Stimulated activated naive B cell treated with anti-CD40 and anti-IgM and Interleukin-4, amounts not matched to agents 10 μg/mL and 1 μg/mL and 100 μg/mL, for 72 hours (primary cell): ENCODE measurements around the gene TINCR.

ENCODE experiments used
- ATAC-seq, 2 donors: fragments of 150-1000 bp; cut with Tn5 transposase; replicated peaks; 2 replicates each; pipeline ENCODE4 v1.10.0; 2021; ENCODE audit warnings: moderate library complexity in 1 of 2
- DNase-seq: peaks from one replicate; pipeline ENCODE4 v3.0.0; 2021
- H3K27ac Mint-ChIP-seq: one replicate; pipeline ENCODE4 v1.8.0; 2022; ENCODE audit warnings: mild to moderate bottlenecking, mixed read lengths
- H3K27me3 Mint-ChIP-seq, 2 donors: one replicate each; pipeline ENCODE4 v1.8.0; 2022; ENCODE audit warnings: mixed read lengths in 2 of 2
- H3K36me3 Mint-ChIP-seq, 2 donors: one replicate each; pipeline ENCODE4 v1.8.0; 2022; ENCODE audit warnings: mixed read lengths in 2 of 2, mild to moderate bottlenecking in 1 of 2
- H3K4me1 Mint-ChIP-seq, 2 donors: one replicate each; pipeline ENCODE4 v1.8.0; 2022; ENCODE audit warnings: mixed read lengths in 2 of 2, mild to moderate bottlenecking in 1 of 2
- H3K4me3 Mint-ChIP-seq, 2 donors: one replicate each; pipeline ENCODE4 v1.8.0; 2022; ENCODE audit warnings: mild to moderate bottlenecking in 2 of 2, mixed read lengths in 2 of 2, moderate library complexity in 1 of 2
- H3K9me3 Mint-ChIP-seq, 2 donors: one replicate each; pipeline ENCODE4 v1.8.0; 2022; ENCODE audit warnings: mixed read lengths in 2 of 2, mild to moderate bottlenecking in 1 of 2

TINCR gene

DNA sequence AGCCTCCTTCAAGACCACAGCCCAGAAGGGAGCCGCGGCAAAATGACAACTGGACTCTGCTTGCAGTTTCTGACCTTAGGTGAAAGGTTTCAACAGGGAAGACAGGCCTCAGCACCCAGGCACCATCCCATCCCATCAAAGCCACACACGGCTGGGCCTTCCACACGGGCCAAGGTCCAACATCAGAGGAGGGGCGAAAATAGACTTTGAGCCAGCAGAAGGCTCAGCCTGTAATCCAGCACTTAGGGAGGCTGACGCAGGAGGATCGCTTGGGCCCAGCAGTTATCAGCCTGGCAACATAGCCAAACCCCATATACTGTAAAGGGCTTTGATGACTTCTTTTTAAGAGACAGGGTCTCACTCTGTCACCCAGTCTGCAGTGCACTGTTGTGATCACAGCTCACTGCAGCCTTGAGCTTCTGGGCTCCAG lies 26.8 kb upstream of the TINCR start:
- Mint-ChIP-seq H3K4me3 (no peak overlapping the region), H3K4me1 (peaks cover 0 to 10% of the 10 kb centered on the region in 2 donors), H3K27ac (peak overlapping the region; percentile 65), H3K27me3 (no peaks in the 10 kb centered on the region), H3K9me3 (no peaks in the 10 kb centered on the region), H3K36me3 (peaks cover 46 to 56% of the 10 kb centered on the region in 2 donors)
- ATAC-seq, result no peak
- DNase-seq, result no peak

DNA sequence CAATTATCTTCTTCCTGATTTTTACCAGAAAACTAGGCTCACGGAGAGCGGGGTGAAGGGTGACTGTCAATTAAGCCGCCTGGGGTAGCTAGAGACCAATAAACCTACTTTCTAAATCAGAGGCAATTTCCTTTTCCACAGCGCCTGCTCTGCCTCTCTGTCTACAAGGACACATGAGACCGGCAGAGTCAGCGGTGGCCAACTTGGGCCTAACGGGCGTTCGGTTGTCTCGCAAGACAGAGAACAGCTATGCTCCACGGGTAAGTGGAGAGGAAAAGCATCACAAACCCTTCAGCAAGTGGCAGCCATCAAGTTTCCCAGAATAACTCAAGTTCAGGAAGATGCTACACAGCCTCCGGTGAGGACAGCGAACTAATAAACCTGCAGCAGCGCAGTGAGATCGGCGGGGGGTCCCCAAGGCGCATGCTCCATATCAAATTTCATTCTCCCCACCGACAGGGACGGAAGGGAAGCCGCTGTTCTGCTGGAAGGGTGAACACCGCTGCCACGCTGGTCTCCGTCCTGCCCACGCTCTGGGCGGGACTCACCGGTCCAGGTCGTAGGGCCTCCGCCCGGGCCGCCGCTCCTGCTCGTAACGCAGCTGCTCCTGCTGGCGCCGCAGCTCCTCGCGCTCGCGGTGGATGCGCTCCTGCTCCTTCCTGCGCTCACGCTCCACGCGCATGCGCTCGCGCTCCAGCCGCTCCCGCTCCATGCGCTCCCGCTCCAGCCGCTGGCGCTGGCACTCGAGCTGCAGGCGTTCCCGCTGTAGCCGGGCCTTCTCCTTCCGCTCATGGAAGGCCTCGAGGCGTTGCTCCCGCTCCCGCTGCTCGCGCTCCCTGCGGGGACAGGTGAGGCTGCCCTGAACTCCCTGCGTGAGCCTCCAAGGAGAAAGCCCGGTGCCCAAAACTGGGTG lies 25.8 kb upstream of the TINCR start:
- Mint-ChIP-seq H3K4me1 (peaks cover 2 to 10% of the 10 kb centered on the region in 2 donors), H3K4me3 (no peak overlapping the region), H3K9me3 (no peaks in the 10 kb centered on the region), H3K36me3 (peaks cover 45 to 55% of the 10 kb centered on the region in 2 donors), H3K27ac (no peak overlapping the region), H3K27me3 (no peaks in the 10 kb centered on the region)
- ATAC-seq (no peak), DNase-seq (no peak)

DNA sequence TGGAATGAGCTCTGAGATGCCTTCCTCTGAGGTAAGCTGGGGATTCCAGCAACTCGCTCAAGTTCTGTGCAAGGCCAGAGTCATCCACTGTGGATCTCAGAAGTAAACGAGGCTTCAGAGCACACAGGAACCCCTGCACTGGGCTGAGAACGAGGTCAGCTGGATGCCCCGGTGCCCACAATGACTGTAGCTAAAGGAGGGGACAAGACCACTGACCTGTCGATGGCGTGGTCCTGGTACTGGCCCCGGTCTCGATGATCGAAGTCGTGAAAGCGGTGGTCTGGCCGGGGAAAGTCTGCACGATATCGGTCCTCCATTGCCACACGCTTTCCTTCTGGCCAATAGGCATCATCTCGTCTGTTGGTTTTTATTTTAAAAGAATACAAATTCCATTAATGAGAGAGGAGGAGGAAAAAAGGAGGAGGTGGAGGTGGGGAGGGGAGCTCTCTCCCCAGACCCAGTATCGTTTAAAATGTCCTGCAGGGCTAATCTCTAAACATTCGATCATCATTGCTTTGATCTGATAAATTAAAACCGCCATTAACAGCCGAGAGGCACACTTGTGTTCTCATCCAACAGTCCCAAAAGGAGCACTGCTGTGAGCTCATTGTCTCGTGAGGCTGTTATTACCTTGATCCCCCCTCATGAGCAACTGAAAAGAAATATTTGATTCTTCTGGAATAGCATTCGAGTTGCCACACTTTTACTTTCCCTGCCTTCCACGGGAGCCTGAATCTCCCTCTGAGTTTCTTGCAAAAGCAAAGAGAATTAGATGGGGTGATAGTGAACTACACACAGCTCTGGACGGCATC lies 25.0 kb upstream of the TINCR start:
- no peak overlapping the region for H3K27ac Mint-ChIP-seq
- H3K36me3 Mint-ChIP-seq, result peaks cover 53 to 62% of the 10 kb centered on the region in 2 donors
- no peak overlapping the region for H3K4me3 Mint-ChIP-seq
- ATAC-seq, result no peak
- H3K4me1 Mint-ChIP-seq, result peaks cover 4 to 14% of the 10 kb centered on the region in 2 donors
- no peaks in the 10 kb centered on the region for H3K9me3 Mint-ChIP-seq
- DNase-seq, result no peak
- no peaks in the 10 kb centered on the region for H3K27me3 Mint-ChIP-seq

DNA sequence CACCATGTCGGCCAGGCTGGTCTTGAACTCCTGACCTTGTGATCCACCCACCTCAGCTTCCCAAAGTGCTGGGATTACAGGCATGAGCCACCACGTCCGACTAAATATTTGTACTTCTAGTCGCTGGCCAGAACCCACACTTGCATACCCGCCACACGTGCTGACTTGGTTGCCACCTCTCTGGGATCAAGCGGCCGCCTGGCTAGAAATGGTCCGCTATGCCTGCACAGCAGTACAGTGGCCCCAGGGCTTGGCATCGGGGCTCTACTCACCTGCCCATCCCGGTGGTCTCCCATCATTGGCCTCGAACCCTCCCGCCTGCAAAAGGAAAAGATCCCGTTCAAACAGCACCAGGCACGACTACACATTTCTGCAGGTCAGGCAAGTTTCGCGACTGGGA lies 23.7 kb upstream of the TINCR start:
- Mint-ChIP-seq H3K4me3 (no peak overlapping the region), H3K27ac (no peak overlapping the region), H3K27me3 (no peaks in the 10 kb centered on the region), H3K4me1 (peaks cover 6 to 20% of the 10 kb centered on the region in 2 donors), H3K9me3 (no peaks in the 10 kb centered on the region), H3K36me3 (peaks cover 60 to 65% of the 10 kb centered on the region in 2 donors)
- DNase-seq (no peak), ATAC-seq (no peak)

DNA sequence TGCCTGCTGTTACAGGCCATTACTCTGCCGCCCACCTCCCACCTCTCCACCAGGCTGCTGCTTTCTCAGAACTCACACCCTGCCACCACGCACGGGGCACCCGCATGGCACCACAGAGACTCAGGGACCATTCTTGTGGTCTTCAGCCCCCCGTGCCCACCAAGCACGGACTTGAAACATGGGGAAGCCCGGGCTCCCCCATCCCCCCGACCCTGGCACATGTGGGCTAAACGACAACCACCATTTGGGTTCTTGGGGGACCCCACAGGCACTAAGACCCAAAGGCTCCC lies 23.1 kb upstream of the TINCR start:
- H3K4me1 Mint-ChIP-seq, result peaks cover 11 to 26% of the 10 kb centered on the region in 2 donors
- H3K36me3 Mint-ChIP-seq, result peaks cover 59 to 63% of the 10 kb centered on the region in 2 donors
- DNase-seq (no peak), ATAC-seq (no peak)
- H3K9me3 Mint-ChIP-seq, result no peaks in the 10 kb centered on the region
- no peak overlapping the region for H3K4me3 Mint-ChIP-seq
- no peak overlapping the region for H3K27ac Mint-ChIP-seq
- H3K27me3 Mint-ChIP-seq, result no peaks in the 10 kb centered on the region

DNA sequence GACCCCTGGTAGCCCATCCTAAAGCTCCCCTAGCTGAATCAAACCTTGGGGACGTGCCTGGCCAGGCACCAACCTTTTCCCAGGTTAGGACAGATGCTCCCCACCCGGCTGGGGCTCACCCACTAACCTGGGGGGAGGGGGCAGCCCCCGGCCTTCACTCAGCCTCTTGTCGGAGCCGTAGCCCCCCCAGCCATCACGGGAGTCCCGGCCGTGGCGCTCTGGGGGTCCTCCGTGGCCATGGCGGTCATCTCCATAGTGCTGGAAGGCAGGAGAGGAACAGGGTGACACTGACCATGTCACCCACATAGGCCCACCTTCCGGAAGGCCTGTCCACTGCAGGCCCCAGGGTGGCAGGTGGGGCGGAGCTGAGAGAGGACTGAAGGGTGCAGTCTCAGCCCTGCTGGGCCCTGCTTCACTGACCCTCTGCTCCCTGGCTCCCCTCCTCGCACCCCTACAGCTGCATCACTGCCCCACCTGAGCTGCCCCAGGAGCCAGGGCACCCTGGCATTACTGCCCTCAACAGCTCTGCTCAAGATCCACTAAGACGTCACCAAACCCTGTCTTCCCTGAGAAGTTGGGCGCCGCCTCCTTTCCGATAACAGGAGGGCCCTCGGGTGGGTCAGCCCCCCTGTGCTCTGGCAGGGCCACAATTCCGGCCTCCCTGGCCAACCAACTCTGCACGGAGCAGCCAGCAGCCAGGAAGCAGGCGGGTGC lies 22.6 kb upstream of the TINCR start:
- Mint-ChIP-seq H3K4me1 (peaks cover 15 to 29% of the 10 kb centered on the region in 2 donors), H3K4me3 (no peak overlapping the region), H3K36me3 (peaks cover 59 to 62% of the 10 kb centered on the region in 2 donors), H3K27me3 (no peaks in the 10 kb centered on the region), H3K27ac (no peak overlapping the region), H3K9me3 (no peaks in the 10 kb centered on the region)
- no peak for DNase-seq
- no peak for ATAC-seq

DNA sequence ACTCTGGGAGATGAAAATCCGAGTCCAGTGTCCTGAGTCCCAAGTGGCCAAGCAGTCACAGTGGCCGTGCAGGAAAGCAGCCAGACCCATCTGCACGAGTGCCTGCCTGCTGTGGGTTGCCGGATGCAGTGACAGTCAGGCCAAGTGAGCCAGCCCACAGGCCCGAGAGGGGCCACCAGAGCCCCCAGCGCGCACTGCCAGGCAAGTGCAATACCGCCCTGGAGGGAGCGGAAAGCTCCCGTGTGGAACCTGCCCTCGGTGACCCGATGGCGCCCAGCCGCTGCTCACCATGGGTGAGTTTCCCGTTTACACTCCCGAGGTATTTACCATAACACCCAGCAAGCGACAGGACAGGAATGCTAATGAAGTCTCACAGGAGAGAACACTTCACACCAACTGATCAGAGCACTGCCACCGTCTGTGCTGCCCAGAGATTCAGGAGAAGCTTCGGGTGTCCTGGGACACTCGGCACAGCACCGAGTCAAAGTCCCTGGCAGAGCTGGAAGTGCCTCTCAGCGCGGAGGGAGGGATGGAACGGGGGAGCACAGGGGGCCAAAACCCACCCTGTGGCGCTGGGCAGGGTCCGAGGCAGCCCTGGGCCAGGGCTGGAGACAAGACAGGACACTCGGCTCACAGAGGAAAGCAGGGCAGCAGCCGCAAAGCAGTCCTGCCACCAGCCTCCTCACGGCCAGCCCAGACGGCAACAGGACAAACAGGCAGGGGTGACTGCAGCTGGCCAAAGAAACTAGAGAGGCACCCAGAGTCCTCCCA lies 21.3 kb upstream of the TINCR start:
- Mint-ChIP-seq H3K4me3 (no peak overlapping the region), H3K4me1 (peaks cover 15 to 27% of the 10 kb centered on the region in 2 donors), H3K36me3 (peaks cover 55 to 58% of the 10 kb centered on the region in 2 donors), H3K27ac (no peak overlapping the region), H3K9me3 (no peaks in the 10 kb centered on the region), H3K27me3 (no peaks in the 10 kb centered on the region)
- DNase-seq (no peak), ATAC-seq (no peak)

DNA sequence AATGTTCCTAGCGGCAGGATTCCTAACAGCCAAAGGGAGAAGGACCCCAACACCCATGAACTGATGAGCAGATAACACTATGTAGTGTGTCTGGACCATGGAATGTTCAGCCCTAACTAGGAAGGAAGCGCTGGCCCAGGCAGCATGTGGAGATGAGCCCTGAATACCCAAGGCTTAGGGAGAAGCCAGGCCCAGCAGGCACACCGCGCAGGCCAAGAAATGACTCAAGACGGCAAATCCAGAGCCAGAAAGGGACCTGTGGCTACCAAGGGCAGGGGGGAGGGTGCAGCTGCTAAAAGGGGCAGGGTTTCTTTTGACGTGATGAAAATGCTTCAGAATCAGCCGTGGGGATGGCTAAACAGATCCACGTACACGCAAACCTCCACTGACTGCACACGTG lies 20.7 kb upstream of the TINCR start:
- H3K27me3 Mint-ChIP-seq, result no peaks in the 10 kb centered on the region
- no peaks in the 10 kb centered on the region for H3K9me3 Mint-ChIP-seq
- H3K36me3 Mint-ChIP-seq, result peaks cover 54 to 61% of the 10 kb centered on the region in 2 donors
- peak overlapping the region; percentile 51 for H3K27ac Mint-ChIP-seq
- peaks cover 16 to 27% of the 10 kb centered on the region in 2 donors for H3K4me1 Mint-ChIP-seq
- no peak for DNase-seq
- ATAC-seq, result no peak
- no peak overlapping the region for H3K4me3 Mint-ChIP-seq

DNA sequence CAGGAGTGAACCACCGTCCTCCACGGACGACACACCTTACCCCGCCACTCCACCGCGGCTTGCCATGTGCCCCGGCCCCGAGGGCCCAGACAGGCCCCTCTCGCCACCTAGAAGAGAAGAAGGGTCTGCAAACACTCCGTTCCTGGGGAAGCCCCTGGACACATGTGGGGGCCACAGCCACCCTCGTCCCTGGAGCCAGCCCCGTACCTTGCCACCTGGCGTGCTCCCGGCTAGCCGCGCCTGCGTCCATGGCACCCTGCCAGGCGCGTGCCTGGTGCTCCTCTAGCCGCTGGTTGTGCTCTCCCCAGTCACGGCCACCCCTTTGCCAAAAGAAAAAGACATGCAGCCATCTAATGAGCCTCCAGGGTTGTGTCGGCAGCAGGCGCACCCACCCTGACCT lies 19.9 kb upstream of the TINCR start:
- Mint-ChIP-seq H3K27me3 (no peaks in the 10 kb centered on the region), H3K27ac (peak overlapping the region; percentile 42), H3K9me3 (no peaks in the 10 kb centered on the region), H3K4me1 (peaks cover 16 to 27% of the 10 kb centered on the region in 2 donors), H3K4me3 (no peak overlapping the region), H3K36me3 (peaks cover 48 to 59% of the 10 kb centered on the region in 2 donors)
- ATAC-seq (no peak), DNase-seq (no peak)

DNA sequence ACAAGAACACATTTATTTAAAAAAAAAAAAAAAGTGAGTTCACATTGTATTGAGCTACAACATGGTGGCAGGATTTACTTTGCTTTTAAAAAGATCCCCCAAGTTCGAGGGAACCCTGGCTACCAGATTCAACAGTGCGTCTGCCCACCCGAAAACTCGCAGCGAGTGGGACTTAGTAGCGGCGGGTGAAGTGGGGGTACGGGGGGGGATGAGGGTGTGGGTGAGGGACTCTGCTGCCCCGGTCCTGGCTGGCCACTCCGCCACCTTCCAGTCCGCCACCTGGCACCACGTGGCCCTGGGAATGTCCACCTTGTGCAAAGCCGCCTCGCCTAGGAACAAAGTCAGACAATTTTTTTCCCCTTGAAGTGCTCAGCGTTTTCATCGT lies 19.3 kb upstream of the TINCR start:
- no peaks in the 10 kb centered on the region for H3K27me3 Mint-ChIP-seq
- no peak overlapping the region for H3K4me3 Mint-ChIP-seq
- H3K36me3 Mint-ChIP-seq, result peaks cover 47 to 58% of the 10 kb centered on the region in 2 donors
- peaks cover 16 to 27% of the 10 kb centered on the region in 2 donors for H3K4me1 Mint-ChIP-seq
- no peaks in the 10 kb centered on the region for H3K9me3 Mint-ChIP-seq
- ATAC-seq (no peak), DNase-seq (no peak)
- H3K27ac Mint-ChIP-seq, result no peak overlapping the region

DNA sequence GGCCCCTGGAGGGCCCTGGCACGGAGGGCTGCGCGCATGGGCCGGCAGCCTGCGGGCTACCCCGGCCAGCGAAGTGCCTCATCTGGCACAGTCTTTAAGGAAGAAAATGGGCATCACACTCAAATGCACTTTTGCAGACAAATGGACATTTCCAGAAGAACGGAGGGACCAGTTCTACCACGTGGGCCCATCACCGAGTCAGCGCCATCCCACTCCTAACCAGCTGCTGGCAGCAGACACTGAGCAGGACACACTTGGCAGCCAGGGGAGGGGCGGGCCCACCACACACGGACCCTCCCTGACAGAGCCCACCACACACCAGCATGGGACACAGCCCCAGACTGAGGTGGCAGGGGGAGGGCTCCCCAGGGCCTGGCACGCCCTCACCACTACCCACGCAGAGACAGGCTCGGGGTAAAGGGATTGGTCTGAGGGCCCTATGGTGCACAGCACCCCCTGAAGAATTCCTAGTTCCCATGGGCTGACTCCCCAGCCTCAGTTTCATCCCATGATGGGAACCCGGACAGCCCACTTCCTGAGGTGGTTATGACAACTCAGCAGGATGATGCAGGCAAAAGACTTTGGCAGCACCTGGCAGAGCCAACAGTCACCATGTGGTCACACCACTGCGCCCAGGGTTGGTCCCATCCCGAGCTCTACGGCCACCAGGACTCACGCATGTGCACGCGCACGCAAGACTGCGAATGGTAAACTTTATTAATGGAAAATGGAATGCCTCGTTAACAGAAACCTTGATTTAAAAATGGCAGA lies 18.7 kb upstream of the TINCR start:
- H3K27ac Mint-ChIP-seq, result peak overlapping the region; percentile 90
- peaks cover 43 to 62% of the 10 kb centered on the region in 2 donors for H3K36me3 Mint-ChIP-seq
- H3K4me1 Mint-ChIP-seq, result peaks cover 16 to 27% of the 10 kb centered on the region in 2 donors
- peak overlapping the region; percentile 68 to 70 for H3K4me3 Mint-ChIP-seq
- DNase-seq (no peak), ATAC-seq (peak; percentile 16 to 24)
- H3K9me3 Mint-ChIP-seq, result no peaks in the 10 kb centered on the region
- H3K27me3 Mint-ChIP-seq, result no peaks in the 10 kb centered on the region

DNA sequence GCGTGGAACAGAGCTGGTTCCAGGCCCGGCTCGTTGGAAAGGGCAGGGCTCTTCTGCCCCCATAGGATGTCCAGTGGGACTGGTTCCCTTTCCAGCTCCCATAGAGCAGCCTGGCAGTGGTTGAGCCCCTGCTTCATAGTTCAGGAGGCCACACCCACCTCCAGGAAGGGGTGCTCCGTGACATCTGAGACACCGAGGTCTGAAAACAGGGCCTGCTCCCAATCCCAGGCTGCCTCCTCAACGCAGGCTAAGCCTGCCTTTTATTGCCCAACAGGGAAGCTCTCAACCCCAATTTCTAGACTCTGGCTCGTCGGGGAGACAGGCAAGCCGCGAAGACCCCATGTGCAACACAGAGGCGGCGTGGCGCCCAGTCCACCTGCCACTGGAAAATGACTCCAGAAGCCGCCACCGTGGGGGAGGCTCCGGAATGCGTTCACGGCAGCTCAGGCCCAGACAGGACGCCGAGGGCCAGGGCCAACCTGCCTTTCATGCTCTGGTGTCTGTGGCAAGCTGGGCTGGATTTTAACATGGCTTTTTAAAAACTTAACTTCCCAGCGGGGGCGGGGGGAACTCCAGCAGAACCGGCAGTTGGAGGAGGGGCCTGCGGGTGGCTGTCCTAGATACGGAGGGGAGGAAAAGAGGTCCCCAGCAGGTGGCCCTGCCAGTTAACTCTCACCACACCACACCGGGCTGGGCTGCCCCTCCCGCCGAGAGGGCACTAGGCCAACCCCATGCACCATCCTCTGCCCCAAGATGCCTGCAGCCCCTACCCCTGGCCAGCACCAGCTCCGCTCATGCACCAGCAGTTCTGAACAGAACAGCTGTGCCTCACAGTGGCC lies 17.9 kb upstream of the TINCR start:
- Mint-ChIP-seq H3K36me3 (peaks cover 39 to 63% of the 10 kb centered on the region in 2 donors), H3K4me3 (peak overlapping the region; percentile 68 to 70), H3K27ac (peak overlapping the region; percentile 90), H3K9me3 (no peaks in the 10 kb centered on the region), H3K27me3 (no peaks in the 10 kb centered on the region), H3K4me1 (peaks cover 16 to 27% of the 10 kb centered on the region in 2 donors)
- ATAC-seq (peak; percentile 80 to 82), DNase-seq (peak; percentile 57)
